Posterior cingulate gyrus (tissue), 11 donors: ENCODE measurements around the gene EPO.
A peak's percentile ranks its signal among the peaks of the same experiment; 100 is the strongest.

Experiments used
- DNase-seq, 10 donors: peaks; one replicate each; pipeline versions ENCODE4 v3.0.0 to v3.0.0-alpha.2; 2020 to 2021; ENCODE audit warnings: mixed read lengths in 3 of 10
- intact Hi-C: fragments of 100-400 bp; cut with DNase I; formaldehyde crosslinking; loops from one replicate; pipeline ENCODE4 v1.15.1; 2023

Gene EPO

GRCh38 chr7:100681491-100682227 is 38.6 kb upstream of the EPO start:
- intact Hi-C loops, result no loop called here
- DNase-seq, result peak in 1 of 10 donors; percentile 77

DNA sequence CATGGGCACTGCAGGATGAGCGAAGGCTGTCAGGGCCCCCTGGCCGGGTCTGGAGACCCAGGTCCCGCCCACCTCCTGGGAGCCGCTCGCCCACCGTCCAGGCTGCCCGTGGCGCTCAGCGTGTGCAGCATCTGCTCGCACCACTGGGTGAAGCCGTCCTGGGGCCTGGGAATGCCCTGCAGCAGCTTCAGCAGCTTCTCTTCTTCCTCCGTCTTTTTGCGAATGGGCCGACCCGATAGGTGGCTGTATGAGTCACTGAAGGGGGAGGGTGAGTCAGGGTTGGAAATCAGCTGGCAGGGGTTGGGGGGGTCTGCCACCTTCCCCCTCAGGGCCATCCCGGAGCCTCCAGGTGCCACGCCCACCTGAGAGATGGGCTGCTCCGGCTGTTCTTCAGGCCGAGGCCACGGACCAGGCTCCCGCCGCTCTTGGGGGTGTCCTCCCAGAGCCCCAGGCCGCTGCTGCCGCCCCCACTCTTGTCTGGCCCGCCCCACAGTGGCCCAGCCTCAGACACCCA is 38.0 kb upstream of the EPO start:
- peak in 1 of 10 donors; percentile 59 for DNase-seq
- intact Hi-C loops, result no loop called here

DNA sequence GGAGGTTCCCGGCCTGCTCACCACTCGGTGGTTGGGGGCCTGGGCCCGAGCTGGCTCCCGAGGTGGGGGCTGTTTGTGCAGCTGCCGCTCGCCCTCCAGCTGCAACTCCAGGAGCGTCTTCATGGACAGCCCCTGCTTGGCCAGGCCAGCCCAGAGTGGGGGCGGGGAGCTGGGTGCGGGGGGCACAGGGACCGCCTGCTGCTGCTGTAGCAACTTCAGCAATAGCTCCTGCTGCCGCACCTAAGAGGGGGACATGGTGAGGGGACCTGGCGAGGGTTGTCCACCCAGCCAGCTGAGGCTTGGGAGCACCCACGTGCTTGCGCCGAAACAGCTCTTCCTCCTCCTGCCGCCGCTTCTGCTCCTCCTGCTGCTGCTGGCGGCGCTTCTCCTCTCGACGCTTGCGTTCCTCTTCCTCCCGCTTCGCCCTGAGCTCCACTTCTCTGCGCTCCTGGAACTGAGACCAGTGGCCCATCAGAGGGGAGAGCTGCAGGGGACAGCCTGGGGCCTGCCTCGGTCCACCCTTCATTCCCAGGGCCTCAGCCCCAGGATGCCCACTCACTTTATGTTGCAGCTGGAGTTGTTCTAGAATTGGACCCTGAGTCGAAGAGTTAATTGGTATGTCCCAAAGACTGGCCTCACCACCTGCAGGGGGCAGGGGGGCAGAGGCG is 37.1 kb upstream of the EPO start:
- DNase-seq, result peak in 1 of 10 donors; percentile 87

GRCh38 chr7:100683659-100684533 is 36.4 kb upstream of the EPO start:
- intact Hi-C loops, result no loop called here
- DNase-seq, result peak in 2 of 10 donors; percentile 64 to 81

More for the DNA sequence above, 37.1 kb upstream of the EPO start:
- intact Hi-C loops, result no loop called here

DNA sequence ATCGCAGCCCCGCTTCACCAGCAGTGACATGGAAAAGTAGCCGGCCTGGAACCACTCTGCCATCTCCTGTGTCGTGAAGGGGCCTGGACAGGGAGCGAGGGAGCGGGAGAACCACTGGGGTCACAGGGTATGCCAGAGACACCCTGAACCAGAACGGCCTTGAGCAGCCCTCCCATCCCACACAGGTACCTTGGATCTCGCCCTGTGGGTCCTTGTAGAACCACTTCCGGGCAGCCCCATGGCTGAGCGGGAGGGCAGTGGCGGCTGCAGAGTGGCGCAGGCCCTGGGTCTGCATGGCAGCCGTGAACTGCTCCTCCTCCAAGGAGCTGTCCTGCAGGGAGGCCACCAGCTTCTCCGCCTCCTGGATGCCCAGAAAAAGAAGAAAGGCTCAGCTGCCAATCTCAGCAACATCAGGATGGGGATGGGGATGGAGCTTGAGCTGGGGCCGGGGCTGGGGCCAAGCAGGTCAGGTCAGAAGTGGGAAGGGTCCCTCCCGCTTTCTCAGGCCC is 35.7 kb upstream of the EPO start:
- peak in 2 of 10 donors; percentile 74 for DNase-seq
- intact Hi-C loops, result no loop called here

GRCh38 chr7:100685049-100685605 is 35.1 kb upstream of the EPO start:
- DNase-seq, result peak in 1 of 10 donors; percentile 76
- intact Hi-C loops, result no loop called here

DNA sequence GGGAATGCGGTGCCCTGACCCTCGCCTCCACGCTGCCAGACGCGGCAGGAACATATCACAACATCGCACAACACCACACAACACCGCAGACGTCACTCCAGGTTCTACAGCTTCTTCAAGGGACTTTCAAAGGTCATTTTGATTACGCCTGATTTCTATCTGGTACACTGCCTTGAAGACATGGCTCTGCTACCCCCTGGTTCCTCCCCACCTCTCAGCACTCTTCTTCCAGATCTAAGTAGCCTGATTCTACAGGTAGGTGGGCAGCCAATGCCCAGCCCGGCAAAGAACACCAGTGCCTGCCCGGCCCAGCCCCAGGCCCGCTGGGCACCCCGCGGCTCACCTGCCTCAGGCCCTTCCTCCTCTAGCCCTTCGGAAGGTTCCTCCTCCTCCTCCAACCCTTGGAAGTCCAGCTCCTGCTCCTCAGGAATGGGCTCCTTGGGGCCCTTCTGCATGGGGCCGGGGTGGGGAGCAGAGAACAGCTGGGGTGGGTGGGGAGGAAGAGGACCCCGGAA is 34.6 kb upstream of the EPO start:
- peak in 1 of 10 donors; percentile 74 for DNase-seq
- intact Hi-C loops, result no loop called here

DNA sequence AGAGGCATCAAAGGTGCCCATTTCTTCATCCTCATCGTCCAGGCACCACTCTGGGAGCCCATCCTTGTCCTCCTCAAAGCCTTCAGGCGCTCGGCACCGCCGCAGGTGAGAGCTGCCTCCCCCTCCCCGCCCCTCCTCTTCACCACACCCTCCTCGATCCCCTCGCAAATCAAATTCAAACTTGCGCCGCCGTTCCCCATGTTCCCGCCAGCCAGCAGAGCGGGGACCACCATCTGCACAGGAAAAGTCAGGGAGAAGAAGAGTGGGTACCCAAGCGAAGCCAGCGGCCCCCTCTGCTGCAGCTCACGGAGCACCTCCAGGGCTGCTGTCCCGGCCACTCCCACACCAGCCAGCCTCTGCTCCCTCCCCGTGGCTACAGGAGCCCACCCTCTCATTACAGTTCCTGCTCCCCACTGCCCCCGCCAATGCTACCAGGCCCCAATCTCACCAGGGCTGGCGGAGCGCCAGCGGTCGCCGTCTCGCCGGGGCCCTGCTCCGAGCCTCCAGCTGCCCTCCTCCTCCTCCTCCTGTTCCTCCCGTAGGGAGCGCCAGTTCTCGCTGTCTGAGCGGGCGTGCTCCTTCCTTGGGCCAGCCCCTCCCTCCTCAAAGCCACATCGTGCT is 34.0 kb upstream of the EPO start:
- peak in 2 of 10 donors; percentile 57 to 83 for DNase-seq
- intact Hi-C loops, result no loop called here

- peak in 1 of 10 donors; percentile 31 for DNase-seq
Observed at GRCh38 chr7:100686822-100687211, 33.5 kb upstream of the EPO start.

DNA sequence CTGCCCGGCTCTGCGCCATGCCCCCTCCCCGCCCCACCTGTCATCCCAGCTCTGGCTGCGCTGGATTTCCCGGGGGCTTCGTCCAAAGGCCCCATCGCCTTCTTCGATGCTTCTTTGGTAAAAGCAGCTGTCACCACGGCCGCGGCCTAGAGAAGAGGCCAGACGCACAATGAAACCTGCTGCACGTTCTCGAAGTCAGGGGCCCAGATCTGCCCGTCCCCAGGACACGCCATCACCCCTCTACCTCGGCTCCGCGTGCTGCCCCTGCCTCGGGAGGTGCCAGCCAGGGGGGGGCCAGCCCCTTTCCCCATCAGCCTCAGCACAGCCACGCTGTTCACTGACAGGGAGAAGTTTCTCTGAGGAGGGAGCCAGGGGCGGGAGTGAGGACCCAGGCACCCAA is 33.0 kb upstream of the EPO start:
- intact Hi-C loops, result no loop called here
- peak in 2 of 10 donors; percentile 42 to 83 for DNase-seq

More at GRCh38 chr7:100686822-100687211, 33.5 kb upstream of the EPO start:
- intact Hi-C loops, result no loop called here

DNA sequence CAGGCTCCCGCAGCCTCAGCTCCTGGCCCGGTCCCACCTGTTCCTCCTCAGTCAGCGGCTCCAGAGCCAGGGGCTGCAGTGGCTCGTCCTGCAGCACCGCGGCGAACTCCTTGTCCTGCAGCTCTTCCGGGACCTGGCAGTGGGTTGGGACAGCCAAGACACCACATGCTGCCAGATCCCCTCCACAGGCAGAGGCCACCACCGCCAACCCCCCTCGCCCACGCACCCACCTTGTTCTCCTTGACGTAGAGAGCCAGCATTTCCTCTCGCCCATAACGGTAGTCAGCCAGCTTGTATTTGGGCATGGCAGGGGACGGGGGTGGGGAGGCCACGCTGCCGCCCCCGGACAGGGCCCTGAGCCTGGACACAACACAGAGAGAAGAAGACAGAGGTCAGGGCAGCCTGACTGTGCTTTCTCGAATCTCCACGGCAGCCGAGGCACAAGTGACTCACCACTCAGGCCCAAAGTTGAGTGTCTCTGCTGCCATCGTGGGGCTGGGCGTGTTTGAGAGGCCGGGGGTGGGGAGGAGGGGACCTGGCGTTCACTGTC is 32.4 kb upstream of the EPO start:
- intact Hi-C loops, result no loop called here

DNA sequence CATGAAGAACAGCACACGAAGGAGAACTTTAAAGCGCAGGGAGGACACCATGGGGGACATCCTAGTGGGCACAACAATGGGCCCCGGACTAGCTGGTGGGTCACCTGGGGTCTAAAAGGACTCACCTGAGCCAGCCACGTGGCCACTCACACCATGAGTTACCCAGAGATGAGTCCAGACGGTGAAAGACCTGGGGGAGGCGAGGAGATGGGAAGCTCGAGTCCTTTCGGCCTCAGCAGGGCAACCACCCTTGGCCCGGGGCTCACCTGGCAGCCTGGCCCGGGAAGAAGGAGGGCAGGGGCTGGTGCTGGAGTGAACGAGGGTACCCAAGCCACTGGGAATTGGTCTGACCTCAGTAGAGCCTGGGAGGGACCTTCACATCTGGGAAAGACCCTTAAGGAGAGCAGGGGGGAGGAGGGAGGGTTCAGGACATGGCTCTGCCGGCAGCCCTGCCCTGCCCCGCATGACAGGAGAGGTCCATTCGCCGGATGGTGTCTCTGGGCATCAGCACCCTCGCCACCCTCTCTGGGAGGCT is 31.9 kb upstream of the EPO start:
- intact Hi-C loops, result no loop called here
- peak in 1 of 10 donors; percentile 67 for DNase-seq

More for the DNA sequence above, 32.4 kb upstream of the EPO start:
- peak in 2 of 10 donors; percentile 16 to 67 for DNase-seq

- intact Hi-C loops, result loop anchor here (5.0 kb wide), 2 partner anchors 102 to 222 kb away; partner anchors contain the start of genes FBXO24 and LRCH4
- DNase-seq, result peak in 1 of 10 donors; percentile 71
Observed at GRCh38 chr7:100689230-100690135, 30.8 kb upstream of the EPO start.

DNA sequence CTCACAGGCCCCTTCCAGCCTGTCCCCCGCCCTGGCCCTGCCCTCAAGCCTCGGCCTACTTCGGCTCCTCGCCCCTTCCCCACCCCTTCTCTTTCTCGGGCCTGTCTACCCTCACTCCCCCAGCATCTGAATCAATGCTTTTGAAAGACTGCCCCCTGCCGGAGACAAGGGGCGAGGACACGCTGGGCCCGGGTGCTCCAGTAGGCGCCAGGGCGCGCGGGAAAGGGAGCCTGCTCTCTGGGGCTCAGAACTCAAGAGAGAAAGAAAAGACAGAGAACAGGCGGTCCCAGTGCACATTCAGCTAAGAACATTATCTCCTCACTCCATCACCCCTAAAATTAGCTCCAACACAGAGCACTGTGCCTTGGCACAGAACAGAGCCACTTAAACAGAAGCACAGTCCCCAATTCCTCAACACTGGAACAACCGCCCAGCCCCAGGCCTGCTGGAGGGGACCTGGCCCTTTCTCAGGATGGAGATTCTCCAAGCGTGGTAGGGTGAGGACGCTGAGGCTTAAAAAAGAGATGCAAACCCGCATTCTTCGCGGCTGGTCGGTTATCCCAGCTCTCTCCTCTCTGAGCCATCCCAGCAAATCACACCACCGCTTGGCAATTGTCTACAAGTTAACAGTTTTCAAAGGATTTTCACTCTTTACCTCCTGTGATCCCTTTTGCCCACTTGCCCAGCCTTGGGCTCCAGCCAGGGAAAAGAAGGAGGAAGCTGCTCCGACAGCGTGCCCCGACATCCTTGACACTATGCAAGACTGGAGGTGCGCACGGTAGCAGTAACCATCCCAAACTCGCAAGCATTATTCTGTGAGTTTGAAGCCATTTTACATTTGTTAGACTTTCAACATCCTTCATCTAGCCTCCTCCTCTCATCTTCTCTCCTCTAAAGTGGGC is 28.3 kb upstream of the EPO start:
- intact Hi-C loops, result loop anchor here (5.0 kb wide), 2 partner anchors 105 to 225 kb away; partner anchors contain the start of genes FBXO24 and LRCH4
- DNase-seq, result peak; percentile 67 to 97 (median 85)

GRCh38 chr7:100692578-100692961 is 27.7 kb upstream of the EPO start:
- intact Hi-C loops, result loop anchor here (5.0 kb wide), 2 partner anchors 105 to 225 kb away; partner anchors contain the start of genes FBXO24 and LRCH4
- DNase-seq, result peak in 1 of 10 donors; percentile 43
